Upper lobe of left lung (tissue), 6 donors: Measurements from ENCODE around the gene PLN. TPM values are rescaled to one million over a fixed set of nuclear protein-coding genes. Genes with fewer than 3 reads are reported as not detected.

ENCODE experiments used
- ATAC-seq, 2 donors: fragments of 200-7000 bp; cut with Tn5 transposase; one replicate each; pipeline ENCODE4 v1.9.1; 2022; ENCODE audit warnings: mild to moderate bottlenecking in 2 of 2, moderate library complexity in 2 of 2; ENCODE audit not compliant: low FRiP score in 2 of 2
- DNase-seq, 2 donors: peaks; one replicate each; pipeline ENCODE4 v3.0.0-alpha.2; 2019 to 2020
- H3K27ac ChIP-seq, 4 donors: fragments of 200-600 bp; sonication (generic); one replicate each; pipeline ENCODE4 v1.5.1; 2016 to 2019
- H3K27me3 ChIP-seq, 4 donors: fragments of 200-600 bp; sonication (generic); one replicate each; pipeline ENCODE4 v1.5.1; 2017 to 2019
- H3K36me3 ChIP-seq, 4 donors: fragments of 200-600 bp; sonication (generic); one replicate each; pipeline ENCODE4 v1.5.1; 2016 to 2019
- H3K4me1 ChIP-seq, 4 donors: fragments of 200-600 bp; sonication (generic); one replicate each; pipeline ENCODE4 v1.5.1; 2018 to 2019
- H3K4me3 ChIP-seq, 4 donors: fragments of 200-600 bp; sonication (generic); one replicate each; pipeline ENCODE4 v1.5.1; 2017 to 2019; ENCODE audit warnings: mild to moderate bottlenecking in 2 of 4, moderate library complexity in 1 of 4
- H3K9me3 ChIP-seq, 4 donors: fragments of 200-600 bp; sonication (generic); one replicate each; pipeline ENCODE4 v1.5.1; 2018 to 2019
- CTCF ChIP-seq, 6 experiments: fragments of 450-650 bp in 4 of 6; fragments of 200-600 bp in 2 of 6; sonication (generic) in 2 of 6; IDR thresholded peaks; one replicate each; pipeline ENCODE4 v1.5.1; 2016 to 2019; ENCODE audit warnings: antibody characterized with exemption in 6 of 6
- EP300 ChIP-seq, 4 donors: sonication (generic); formaldehyde crosslinking; IDR thresholded peaks; one replicate each; pipeline ENCODE4 v1.5.1; 2017; ENCODE audit warnings: antibody characterized with exemption in 4 of 4, control low read depth in 2 of 4
- POLR2A ChIP-seq, 4 donors: fragments of 450-650 bp; IDR thresholded peaks; one replicate each; pipeline ENCODE4 v1.5.1; 2016 to 2017; ENCODE audit warnings: antibody characterized with exemption in 4 of 4, mild to moderate bottlenecking in 2 of 4
- POLR2AphosphoS5 ChIP-seq, 2 donors: sonication (generic); formaldehyde crosslinking; IDR thresholded peaks; one replicate each; pipeline ENCODE4 v1.5.1; 2017; ENCODE audit warnings: antibody characterized with exemption in 2 of 2
- WGBS, 2 donors: methylation state at CpG; one replicate each; pipeline ENCODE4 v1.1.5; 2017 to 2018; 5-methylcytosine and 5-hydroxymethylcytosine counted together
- total RNA-seq, 6 donors: library from RNA; depleted of rRNA in 4 of 6; stranded (reverse); fragments of >200 nt in 4 of 6; gene quantifications; one replicate each; pipeline versions ENCODE4 v1.1.0 to v1.2.1, GENCODE V29; 2016 to 2021
- donor health status: DM: no; HTN: no; CAD: no; lungs with moderate emphysema.
- donor health status: DM: no; HTN: yes; CAD: no; lungs with severe emphysema.

The PLN gene
- total RNA-seq, 6 donors from 2014 or later = 1.9 to 9.9 (median 3.8) TPM; not detected in 1

- WGBS, 2 donors = 92% methylated on average over 5 of the region's 5 CpGs
- H3K9me3 ChIP-seq = no peaks in the 10 kb centered on the region
- DNase-seq (no peak), ATAC-seq (no peak)
- H3K36me3 ChIP-seq = peaks cover 0 to 10% (median 1%) of the 10 kb centered on the region in 4 donors
- H3K4me1 ChIP-seq = peaks cover 0 to 5% (median 2%) of the 10 kb centered on the region in 4 donors
- H3K4me3 ChIP-seq = no peak overlapping the region
- H3K27ac ChIP-seq = no peak overlapping the region
- H3K27me3 ChIP-seq = no peaks in the 10 kb centered on the region
- TF ChIP-seq CTCF (IDR thresholded peaks at IDR 0.05) (no peak), POLR2AphosphoS5 (IDR thresholded peaks at IDR 0.05) (no peak), POLR2A (IDR thresholded peaks at IDR 0.05) (no peak), EP300 (IDR thresholded peaks at IDR 0.05) (no peak)
These were observed 24.9 kb upstream of the PLN start for GRCh38 chr6:118523216-118523615.

GRCh38 chr6:118524686-118525085 is 23.4 kb upstream of the PLN start:
- no peak for ATAC-seq
- H3K9me3 ChIP-seq = no peaks in the 10 kb centered on the region
- 62 to 83% methylated on average over 2 of the region's 2 CpGs for WGBS, 2 donors
- H3K4me1 ChIP-seq = peaks cover 0 to 6% (median 2%) of the 10 kb centered on the region in 4 donors
- H3K4me3 ChIP-seq = no peak overlapping the region
- no peak for DNase-seq
- H3K36me3 ChIP-seq = peaks cover 0 to 10% (median 1%) of the 10 kb centered on the region in 4 donors
- H3K27me3 ChIP-seq = no peaks in the 10 kb centered on the region
- TF ChIP-seq POLR2A (IDR thresholded peaks at IDR 0.05) (no peak), CTCF (IDR thresholded peaks at IDR 0.05) (no peak), POLR2AphosphoS5 (IDR thresholded peaks at IDR 0.05) (no peak), EP300 (IDR thresholded peaks at IDR 0.05) (no peak)
- H3K27ac ChIP-seq = no peak overlapping the region

- no peaks in the 10 kb centered on the region for H3K9me3 ChIP-seq
- no peak for TF ChIP-seq POLR2AphosphoS5 (IDR thresholded peaks at IDR 0.05)
- TF ChIP-seq EP300 (IDR thresholded peaks at IDR 0.05) = no peak
- no peak for TF ChIP-seq CTCF (IDR thresholded peaks at IDR 0.05)
- TF ChIP-seq POLR2A (IDR thresholded peaks at IDR 0.05) = no peak
- DNase-seq (no peak), ATAC-seq (no peak)
- peaks cover 0 to 10% (median 1%) of the 10 kb centered on the region in 4 donors for H3K36me3 ChIP-seq
- WGBS, 2 donors = 61 to 89% methylated on average over 4 of the region's 4 CpGs
- no peak overlapping the region for H3K27ac ChIP-seq
- no peak overlapping the region for H3K4me3 ChIP-seq
- peaks cover 0 to 6% (median 2%) of the 10 kb centered on the region in 4 donors for H3K4me1 ChIP-seq
- no peaks in the 10 kb centered on the region for H3K27me3 ChIP-seq
These were observed 21.9 kb upstream of the PLN start for GRCh38 chr6:118525913-118526780.

- WGBS, 2 donors = 38 to 57% methylated on average over 1 of the region's 1 CpG
- Histone ChIP-seq H3K36me3 (peaks cover 0 to 3% (median 0%) of the 10 kb centered on the region in 4 donors), H3K4me1 (peaks cover 0 to 6% (median 2%) of the 10 kb centered on the region in 4 donors), H3K9me3 (no peaks in the 10 kb centered on the region), H3K4me3 (no peak overlapping the region), H3K27me3 (no peaks in the 10 kb centered on the region), H3K27ac (no peak overlapping the region)
- TF ChIP-seq EP300 (IDR thresholded peaks at IDR 0.05) (no peak), POLR2A (IDR thresholded peaks at IDR 0.05) (no peak), POLR2AphosphoS5 (IDR thresholded peaks at IDR 0.05) (no peak), CTCF (IDR thresholded peaks at IDR 0.05) (no peak)
- ATAC-seq (no peak), DNase-seq (no peak)
These were observed 20.0 kb upstream of the PLN start for GRCh38 chr6:118528129-118528528.
